Uterus (tissue), 2 donors: ENCODE results near the gene HBP1.

Source experiments
- POLR2A ChIP-seq, 2 donors: fragments of 450-650 bp; IDR thresholded peaks; one replicate each; pipeline ENCODE4 v1.6.1; 2016; ENCODE audit warnings: antibody characterized with exemption in 2 of 2, mild to moderate bottlenecking in 1 of 2, moderate library complexity in 1 of 2
- TF ChIP-seq, protein P1 (sequence below), 4 experiments: fragments of 200-600 bp in 2 of 4; fragments of 450-650 bp in 2 of 4; sonication (generic) in 2 of 4; IDR thresholded peaks; one replicate each; pipeline ENCODE4 v1.5.1; 2016 to 2019; ENCODE audit warnings: antibody characterized with exemption in 4 of 4, mild to moderate bottlenecking in 2 of 4, moderate library complexity in 1 of 4

DNA sequence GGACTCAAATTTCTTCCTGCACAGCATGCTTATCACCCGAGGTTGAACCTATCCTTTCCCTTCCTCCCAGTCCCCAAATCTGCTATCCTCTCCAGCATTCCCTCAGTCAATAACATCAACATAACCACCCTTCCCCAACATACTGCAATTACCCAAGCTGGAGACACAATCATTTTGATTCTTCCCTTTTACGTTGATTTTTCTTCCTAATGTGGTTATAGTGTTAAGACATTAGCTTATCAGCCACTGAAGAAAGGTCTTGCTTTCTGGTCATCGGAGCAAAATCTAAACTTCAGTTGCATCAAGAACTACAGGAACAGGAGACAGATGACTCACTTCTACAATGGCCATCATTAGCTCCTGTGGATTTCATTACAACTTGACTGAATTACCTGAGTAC lies 3.5 kb upstream of the HBP1 start:
- TF ChIP-seq, protein P1, sequence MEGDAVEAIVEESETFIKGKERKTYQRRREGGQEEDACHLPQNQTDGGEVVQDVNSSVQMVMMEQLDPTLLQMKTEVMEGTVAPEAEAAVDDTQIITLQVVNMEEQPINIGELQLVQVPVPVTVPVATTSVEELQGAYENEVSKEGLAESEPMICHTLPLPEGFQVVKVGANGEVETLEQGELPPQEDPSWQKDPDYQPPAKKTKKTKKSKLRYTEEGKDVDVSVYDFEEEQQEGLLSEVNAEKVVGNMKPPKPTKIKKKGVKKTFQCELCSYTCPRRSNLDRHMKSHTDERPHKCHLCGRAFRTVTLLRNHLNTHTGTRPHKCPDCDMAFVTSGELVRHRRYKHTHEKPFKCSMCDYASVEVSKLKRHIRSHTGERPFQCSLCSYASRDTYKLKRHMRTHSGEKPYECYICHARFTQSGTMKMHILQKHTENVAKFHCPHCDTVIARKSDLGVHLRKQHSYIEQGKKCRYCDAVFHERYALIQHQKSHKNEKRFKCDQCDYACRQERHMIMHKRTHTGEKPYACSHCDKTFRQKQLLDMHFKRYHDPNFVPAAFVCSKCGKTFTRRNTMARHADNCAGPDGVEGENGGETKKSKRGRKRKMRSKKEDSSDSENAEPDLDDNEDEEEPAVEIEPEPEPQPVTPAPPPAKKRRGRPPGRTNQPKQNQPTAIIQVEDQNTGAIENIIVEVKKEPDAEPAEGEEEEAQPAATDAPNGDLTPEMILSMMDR (IDR thresholded peaks at IDR 0.05), result no peak
- no peak for TF ChIP-seq POLR2A (IDR thresholded peaks at IDR 0.05)
